HG03342 (cell line): ENCODE results near the gene PTPRN2.
"Not testable (repeated sequence)": the region's sequence is repeated elsewhere in the genome, so short reads cannot be mapped to it uniquely, and the experiment has no call there.

Experiments used
- ATAC-seq: cut with Tn5 transposase; IDR thresholded peaks from one replicate; pipeline ENCODE4 v1.9.1; 2021; ENCODE audit warnings: mild to moderate bottlenecking, moderate library complexity; ENCODE audit not compliant: unreplicated experiment

Gene PTPRN2

DNA sequence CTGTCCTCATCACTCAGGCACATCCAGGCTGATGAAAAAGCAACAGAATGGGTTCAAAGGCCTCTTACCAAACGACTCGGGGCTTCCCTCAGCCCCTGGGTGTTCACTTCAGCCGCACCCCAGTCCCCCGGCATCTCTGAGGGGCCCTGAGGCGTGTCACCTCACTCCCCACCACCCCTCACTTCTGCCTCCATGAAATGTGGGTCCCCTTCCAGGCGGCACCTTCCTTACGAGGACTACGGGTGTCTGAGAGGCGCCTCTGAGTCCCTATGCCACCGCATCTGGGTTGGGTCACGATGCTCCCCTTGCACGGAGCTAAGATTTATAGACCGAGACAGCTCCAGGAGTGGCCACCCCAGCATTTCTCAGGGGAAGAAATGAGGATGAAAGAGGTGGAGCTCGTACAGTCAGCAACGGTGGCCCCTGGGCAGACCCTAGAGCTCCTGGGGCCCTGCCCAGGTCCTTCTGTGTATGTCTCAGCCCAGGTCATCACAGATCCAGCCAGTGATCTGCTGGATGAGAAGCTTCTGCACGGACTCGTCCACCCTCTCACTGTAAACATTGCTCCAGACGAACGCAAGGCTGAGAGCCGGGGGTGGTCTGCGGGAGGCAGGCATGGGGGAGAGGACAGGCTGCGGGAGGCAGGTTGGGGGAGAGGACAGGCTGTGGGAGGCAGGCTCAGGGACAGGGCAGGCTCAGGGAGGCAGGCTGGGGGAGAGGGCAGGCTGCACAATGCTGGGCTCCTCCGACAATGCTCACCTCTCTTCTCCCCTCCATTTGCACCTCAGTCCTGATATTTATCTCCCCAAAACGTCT is 842.6 kb downstream of the PTPRN2 start:
- no peak for ATAC-seq

DNA sequence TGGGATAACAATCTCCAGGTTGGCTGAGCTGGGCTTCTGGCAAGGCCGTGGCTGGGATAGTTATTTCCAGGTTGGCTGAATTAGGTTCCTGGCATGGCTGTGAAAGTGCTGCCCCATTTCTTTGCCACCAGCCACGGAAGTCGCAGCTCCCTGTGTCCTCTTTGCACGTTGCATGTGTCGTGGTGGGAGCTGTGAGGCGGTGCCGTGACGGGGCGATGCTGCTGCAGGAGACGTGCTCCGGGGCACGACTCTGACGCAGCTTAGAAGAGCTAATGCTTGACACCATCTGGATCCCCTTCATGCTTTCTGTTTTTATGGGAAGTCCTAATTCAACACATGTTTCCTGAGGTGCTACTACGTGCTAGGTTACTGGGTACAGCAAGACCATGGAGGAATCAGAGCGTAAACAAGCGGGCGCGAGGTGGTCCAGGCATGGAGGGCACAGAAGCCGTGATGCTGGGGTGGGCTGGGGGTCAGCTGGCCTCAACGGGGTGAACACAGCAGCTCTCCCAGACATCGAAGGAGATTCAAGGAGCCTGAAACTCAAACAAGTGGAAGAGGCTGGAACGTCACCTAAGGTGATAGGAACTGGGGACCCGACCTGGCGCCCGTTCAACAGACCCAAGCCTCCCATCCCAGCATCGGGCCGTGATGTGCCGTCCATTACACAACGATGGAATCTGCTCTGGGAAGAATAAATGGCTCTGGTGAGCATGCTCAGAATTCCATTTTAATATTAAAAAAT is 843.7 kb downstream of the PTPRN2 start:
- ATAC-seq, result no peak

DNA sequence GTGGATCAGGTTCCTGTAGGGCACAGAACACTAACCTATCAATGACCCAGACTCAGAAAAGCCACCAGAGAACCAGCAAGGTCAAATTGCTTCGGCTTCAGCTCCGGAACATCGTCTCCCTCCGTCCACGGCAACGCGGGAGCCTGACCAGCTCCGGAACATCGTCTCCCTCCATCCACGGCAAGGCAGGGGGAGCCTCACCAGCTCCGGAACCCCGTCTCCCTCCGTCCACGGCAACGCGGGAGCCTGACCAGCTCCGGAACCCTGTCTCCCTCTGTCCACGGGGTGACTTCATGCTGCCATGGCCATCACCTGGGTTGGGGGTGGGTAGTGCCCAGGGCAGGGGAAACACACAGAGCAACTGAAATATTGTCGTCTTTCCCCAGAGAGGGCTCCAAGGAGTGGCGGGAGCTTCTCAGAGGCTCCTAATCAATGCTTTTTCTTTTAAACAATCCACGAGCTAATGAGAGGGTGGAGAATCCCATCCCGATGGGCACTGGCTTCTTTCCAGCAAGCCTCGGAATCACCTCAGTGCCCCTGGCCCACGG is 847.3 kb downstream of the PTPRN2 start:
- ATAC-seq, result no peak

DNA sequence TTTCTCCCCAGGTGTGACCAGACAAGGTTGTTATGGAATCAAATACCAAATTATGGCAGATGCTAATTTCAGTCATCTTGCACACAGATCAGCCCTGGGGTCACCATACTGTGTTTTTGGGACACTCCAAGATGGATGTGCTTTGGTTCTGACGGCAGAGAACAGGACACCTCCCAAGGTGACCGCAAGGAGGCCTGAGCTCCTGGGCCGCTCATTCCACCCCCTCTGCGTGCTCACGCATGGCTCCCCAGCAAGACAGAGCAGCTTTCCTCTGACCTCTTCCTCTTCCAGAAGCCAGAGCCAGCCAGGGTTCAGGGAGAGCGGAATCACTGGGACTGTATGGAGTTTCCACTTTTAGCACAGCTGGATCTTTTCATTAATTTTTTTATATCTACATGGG is 848.0 kb downstream of the PTPRN2 start:
- ATAC-seq, result no peak

GRCh38 chr7:157739031-157739430 is 848.6 kb downstream of the PTPRN2 start:
- no peak for ATAC-seq

GRCh38 chr7:157738066-157738460 is 849.6 kb downstream of the PTPRN2 start:
- no peak for ATAC-seq

DNA sequence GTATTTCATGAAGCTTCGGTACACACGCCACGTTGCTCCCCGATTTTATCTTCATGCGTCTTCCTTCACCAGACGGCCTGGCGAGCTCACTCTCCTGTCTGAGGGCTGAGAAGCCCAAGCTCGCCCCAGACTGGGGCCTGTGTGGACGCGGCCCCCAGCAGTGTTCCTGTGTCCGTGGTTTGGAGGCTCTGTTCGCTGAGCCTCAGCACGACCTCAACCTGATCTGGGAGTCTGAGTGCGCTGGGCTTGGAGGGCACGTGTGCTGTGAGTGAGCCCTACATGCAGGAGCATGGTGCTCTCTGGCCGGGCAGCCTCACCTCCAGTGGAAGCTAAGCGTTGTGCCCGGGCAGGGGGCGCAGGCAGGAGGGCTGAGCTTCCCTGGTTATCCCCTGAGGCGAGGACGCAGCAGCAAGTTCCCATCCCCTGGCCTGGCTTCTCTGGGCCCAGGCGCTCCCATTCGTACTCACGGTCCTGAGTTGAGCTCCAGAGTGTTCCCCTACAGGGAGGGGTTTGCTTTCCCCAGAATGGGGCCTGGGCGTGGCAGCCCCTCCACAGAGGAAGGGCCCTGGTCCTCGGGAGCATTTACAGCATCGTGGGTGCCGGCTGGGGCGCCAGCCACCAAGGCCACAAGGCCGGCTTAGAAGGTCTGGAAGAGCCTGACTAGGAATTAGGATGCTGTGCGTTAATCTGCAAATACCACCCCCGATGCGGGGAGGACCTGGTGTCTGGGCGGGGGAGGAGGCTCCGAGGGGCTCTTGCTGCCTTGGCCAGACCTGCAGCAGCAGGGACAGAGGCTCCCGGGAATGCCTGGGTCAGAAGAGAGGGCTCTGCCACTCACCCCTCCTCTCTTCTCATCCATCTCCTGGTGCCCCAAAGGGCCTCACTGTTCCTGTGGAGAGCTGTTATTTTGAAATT is 850.2 kb downstream of the PTPRN2 start:
- ATAC-seq, result no peak

DNA sequence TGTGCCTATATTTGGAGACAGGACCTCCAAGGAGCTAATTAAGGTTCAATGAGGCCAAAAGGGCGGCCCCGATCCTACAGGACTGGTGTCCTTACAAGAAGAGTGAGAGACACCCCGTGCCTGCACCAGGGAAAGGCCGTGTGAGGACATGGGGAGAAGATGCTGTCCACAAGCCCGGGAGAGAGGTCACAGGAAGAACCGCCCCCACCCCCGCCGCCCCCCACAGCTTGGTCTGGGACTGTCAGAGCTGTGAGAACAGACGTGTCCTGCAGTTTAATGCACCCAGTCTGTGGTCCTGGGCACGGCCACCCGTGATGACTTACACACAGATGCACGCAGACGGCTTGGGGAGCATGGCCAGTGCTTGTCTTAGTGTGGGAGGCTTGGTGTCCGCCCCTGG is 851.3 kb downstream of the PTPRN2 start:
- no peak for ATAC-seq

GRCh38 chr7:157735826-157736225 is 851.8 kb downstream of the PTPRN2 start:
- no peak for ATAC-seq

DNA sequence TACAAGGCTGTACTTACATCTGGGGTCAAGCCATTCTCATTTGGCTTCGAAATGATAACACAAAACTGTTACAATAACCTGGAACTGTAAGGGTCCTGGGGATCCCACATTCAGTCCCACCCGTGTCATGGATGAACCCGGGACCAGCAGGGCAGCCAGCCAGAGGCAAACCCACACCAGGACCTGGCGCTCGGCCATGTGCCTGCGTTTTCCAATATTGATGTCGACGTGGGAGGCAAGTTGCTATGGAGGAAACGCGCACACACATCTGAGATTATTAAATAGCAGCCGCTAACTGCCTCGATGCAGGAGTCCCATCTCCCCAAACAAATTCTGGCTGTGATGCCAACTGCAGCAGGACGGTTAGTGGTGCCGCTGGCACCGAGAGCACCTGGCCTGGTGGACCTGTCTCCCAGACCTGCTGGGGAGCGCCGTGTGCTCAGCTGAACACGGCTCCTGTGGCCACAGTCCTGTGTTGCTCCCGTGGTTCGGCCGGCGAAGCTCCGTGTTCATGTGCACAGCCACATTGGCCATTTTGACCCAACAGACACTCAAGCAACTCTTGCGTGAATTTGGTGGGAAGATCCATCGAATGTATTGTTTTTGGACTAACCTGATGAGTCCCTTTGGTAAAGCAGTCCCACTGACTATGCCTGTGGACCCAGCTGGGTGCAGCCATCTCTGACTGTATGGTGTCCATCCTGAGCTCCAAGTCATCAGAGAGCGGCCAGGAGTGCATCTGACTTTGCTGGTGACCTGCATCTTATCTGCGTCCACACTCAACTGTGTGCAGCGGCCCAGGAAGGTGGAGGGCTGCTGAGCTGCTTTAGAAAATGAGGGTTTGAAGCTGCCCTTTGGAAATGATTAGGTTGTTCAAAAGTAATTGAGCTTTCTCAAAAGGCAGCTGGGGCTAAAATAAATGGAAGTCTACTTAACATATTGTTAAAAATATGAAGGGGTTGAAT is 852.7 kb downstream of the PTPRN2 start:
- no peak for ATAC-seq

DNA sequence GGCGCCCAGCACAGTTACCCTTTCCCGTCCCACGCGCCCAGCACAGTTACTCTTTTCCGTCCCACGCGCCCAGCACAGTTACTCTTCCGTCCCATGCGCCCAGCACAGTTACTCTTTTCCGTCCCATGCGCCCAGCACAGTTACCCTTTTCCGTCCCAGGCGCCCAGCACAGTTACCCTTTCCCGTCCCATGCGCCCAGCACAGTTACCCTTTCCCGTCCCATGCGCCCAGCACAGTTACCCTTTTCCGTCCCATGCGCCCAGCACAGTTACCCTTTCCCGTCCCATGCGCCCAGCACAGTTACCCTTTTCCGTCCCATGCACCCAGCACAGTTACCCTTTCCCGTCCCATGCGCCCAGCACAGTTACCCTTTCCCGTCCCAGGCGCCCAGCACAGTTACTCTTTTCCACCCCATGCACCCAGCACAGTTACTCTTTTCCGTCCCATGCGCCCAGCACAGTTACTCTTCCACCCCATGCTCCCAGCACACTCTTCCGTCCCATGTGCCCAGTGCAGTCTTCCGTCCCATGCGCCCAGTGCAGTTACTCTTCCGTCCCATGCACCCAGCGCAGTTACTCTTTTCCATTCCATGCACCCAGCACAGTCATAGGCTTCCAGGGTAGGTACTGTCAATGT is 853.7 kb downstream of the PTPRN2 start:
- not testable (repeated sequence) for ATAC-seq

DNA sequence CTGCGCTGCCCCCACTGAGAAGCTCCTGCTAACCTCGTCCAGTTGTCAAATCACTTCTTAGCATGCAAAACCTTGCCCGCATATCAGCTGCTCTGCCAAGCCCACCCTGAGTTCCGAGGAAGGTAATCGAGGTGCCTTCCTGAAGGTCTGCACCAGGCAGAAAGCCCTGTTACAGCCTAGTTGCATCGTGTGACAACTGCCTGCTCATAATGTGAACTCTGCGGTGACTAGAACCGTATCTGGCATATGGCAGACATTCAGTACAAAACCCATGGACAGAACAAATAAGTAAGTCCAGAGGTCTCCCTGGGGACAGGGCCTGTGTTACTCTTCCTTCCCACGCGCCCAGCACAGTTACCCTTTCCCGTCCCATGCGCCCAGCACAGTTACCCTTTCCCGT is 856.5 kb downstream of the PTPRN2 start:
- no peak for ATAC-seq

DNA sequence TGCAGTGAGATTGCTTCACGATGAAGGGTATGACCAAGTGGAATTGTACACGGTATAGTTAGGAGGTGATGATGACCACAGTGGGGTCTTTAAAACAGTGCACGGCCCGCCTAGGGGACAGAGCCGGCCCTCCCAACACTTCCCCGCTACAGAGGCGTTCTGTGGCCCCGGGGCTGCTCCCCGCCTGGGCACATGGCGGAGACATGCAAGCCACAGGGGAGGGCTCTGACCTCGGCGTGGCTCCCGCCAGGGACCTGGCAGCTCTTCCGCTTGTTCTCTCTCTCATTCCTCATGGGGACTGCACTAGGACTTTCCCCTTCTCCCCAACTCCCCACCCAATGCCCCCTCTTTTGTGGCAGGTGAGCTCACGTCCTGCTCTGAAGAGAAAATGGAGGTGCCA is 857.0 kb downstream of the PTPRN2 start:
- ATAC-seq, result no peak

DNA sequence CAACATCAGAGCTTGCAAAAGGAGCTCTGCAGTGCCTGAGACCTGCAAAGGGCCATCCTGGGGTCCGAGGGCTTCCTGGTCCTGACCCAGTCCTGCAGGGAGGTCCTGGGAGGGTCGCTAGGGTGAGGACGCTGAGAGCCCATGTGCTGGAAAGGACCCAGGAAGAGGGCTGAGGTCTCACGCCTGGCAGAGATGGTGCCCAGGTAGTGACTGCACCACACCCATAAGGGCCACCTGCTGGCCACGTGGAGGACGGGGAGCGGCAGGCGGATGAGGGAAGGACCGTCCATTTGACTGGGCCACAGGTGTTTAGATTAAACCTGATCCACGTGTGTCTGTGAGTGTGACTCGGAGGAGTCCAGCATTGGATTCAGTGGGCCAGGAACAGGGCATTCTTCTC is 858.1 kb downstream of the PTPRN2 start:
- no peak for ATAC-seq

DNA sequence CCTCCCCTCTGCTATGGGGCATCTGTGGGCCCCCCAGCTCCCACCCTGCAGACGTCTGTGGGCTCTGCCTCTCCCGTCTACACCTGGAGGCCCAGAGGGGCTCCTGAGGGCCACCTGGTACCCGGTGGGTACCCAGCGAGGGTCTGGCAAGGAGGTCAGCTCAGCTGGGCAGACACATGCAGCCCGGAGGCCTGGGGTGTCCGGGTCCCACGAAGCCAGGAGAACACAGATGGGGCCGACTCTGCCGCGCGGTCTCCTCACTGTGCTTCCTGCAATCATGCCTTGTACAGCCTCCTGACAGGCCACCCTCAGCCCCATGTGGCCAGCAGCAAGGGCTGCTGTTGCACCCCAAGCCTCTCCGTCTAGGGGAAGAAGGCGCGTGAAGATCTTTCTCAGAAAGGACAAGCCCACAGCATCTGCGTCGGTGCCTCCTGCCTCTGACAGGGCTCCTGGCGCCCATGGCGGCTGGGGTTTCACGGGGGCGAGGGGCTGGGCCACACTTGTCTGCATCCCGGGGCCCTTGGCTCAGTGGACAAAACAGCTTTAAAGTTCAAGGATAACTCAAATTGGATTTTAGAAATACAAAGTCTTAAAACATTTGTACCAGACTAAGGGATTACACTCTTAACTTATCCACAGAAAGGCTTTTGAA is 859.5 kb downstream of the PTPRN2 start:
- ATAC-seq, result no peak

GRCh38 chr7:157726764-157727163 is 860.9 kb downstream of the PTPRN2 start:
- ATAC-seq, result no peak

- not testable (repeated sequence) for ATAC-seq
Observed at GRCh38 chr7:157725312-157725711, 862.3 kb downstream of the PTPRN2 start.

- no peak for ATAC-seq
Observed at GRCh38 chr7:157723205-157723604, 864.4 kb downstream of the PTPRN2 start.
